Fibroblast of mammary gland (primary cell): ENCODE results near the gene UGT1A1.

ENCODE experiments used
- DNase-seq: peaks from one replicate; pipeline ENCODE4 v3.0.0-alpha.2; 2010; ENCODE audit warnings: low read depth
- H3K4me3 ChIP-seq: 2 replicates; pipeline ENCODE4 v1.5.1; 2011; ENCODE audit warnings: low read depth, mild to moderate bottlenecking, low read length, moderate library complexity; ENCODE audit not compliant: control insufficient read depth
- TF ChIP-seq, protein P1 (sequence below): conservative IDR thresholded peaks from 2 replicates; pipeline ENCODE4 v1.5.1; 2011; ENCODE audit warnings: low read depth, low read length, inconsistent platforms; ENCODE audit not compliant: control insufficient read depth, insufficient read depth

The UGT1A1 gene

GRCh38 chr2:233816771-233817170 lies 56.7 kb downstream of the UGT1A1 start:
- no peak overlapping the region for H3K4me3 ChIP-seq
- DNase-seq = no peak
- TF ChIP-seq, protein P1, sequence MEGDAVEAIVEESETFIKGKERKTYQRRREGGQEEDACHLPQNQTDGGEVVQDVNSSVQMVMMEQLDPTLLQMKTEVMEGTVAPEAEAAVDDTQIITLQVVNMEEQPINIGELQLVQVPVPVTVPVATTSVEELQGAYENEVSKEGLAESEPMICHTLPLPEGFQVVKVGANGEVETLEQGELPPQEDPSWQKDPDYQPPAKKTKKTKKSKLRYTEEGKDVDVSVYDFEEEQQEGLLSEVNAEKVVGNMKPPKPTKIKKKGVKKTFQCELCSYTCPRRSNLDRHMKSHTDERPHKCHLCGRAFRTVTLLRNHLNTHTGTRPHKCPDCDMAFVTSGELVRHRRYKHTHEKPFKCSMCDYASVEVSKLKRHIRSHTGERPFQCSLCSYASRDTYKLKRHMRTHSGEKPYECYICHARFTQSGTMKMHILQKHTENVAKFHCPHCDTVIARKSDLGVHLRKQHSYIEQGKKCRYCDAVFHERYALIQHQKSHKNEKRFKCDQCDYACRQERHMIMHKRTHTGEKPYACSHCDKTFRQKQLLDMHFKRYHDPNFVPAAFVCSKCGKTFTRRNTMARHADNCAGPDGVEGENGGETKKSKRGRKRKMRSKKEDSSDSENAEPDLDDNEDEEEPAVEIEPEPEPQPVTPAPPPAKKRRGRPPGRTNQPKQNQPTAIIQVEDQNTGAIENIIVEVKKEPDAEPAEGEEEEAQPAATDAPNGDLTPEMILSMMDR = no peak

- TF ChIP-seq, protein P1 = no peak
- no peak overlapping the region for H3K4me3 ChIP-seq
- DNase-seq = peak; percentile 48
These were observed 57.4 kb downstream of the UGT1A1 start for GRCh38 chr2:233817361-233817911.

DNA sequence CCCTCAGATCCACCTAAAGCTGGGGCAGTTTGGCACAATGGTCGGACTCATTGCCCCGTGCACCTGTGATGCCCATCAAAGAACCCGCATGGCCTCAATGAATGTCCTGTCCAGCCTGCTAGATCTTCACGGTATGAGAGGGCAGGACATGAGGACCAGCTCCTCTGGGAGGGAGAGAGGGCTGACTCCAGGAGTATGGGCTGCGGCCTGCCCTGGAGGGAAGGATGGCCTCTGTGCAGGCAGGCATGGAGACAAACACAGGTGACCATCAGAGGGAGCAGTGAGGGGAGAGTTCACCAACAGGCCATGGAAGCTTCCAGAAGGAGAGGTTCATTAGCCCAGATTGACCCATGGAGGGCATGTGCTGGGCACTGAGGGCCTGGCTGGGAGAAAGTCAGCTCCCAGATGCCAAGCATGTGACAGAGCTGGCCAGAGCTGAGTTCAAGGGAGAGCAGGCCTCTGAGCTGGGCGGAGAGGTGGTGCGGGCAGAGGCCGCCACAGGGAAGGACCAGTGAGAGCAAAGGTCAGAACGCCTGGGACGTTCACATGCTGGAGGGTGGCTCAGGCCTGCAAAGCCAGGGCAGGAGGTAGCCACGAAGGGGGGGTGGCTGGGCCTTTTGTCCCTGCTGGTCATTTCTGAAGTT lies 58.0 kb downstream of the UGT1A1 start:
- TF ChIP-seq, protein P1 = no peak
- DNase-seq = no peak
- no peak overlapping the region for H3K4me3 ChIP-seq

DNA sequence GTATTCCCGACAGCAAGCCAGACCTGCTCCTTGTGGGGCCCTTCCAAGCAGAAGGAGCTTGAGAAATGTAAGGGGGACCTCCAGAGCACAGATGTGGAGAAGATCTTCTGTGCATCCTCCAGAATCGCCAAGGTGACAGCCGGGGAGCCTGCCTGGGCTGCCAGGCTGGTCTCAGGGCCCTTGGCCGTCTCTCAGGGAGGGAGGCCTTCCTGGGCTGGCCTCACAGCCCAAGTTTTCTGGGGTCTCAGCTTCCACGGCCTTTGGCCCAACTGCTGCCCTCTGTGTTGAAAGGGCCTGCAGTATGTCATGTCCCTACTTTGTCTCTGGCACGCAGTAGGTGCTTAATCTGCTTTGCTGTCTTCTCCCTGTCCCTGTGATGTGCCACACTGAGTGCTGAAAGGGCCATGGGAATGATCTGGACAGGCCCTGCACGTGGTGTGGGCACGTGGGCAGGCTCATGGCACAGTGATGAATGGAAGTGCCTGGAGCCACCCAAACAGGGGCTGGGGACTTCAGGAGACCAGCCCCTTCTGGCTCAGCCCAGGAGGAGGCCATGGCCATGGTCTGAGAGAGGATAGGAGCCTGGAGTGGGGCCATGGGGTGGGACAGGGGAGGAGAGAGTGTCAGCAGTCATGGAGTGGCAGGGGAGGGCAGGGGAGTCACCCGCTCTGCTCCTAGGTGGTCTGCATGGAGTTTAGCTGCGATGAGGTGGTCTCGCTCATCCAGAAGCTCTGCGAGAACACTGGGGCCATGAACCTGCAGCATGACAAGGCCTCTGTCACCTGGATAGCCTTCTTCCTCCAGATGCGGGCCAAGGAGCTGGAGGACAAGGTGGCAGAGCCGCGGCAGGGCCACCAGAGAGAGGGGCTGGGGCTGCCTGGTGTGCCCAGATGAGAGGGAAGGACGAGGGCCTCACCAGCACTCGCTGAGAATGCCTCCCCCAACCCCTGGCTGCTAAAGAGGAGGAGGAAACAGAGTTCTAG lies 58.9 kb downstream of the UGT1A1 start:
- DNase-seq = no peak
- H3K4me3 ChIP-seq = no peak overlapping the region
- TF ChIP-seq, protein P1 = no peak

GRCh38 chr2:233819884-233820773 lies 60.1 kb downstream of the UGT1A1 start:
- H3K4me3 ChIP-seq = no peak overlapping the region

More at GRCh38 chr2:233819884-233820773, 60.1 kb downstream of the UGT1A1 start:
- DNase-seq = no peak
- TF ChIP-seq, protein P1 = no peak
